ENCODE measurements around the gene EFL1. TPM values are rescaled to one million over a fixed set of nuclear protein-coding genes. Genes with fewer than 3 reads are reported as not detected.

The EFL1 gene
- total and polyA plus RNA-seq, 2 of the 8 experiments (the other 6 are each of a cell fraction or from before 2014, with no cell fraction given), result 10.8 to 31.5 TPM

DNA sequence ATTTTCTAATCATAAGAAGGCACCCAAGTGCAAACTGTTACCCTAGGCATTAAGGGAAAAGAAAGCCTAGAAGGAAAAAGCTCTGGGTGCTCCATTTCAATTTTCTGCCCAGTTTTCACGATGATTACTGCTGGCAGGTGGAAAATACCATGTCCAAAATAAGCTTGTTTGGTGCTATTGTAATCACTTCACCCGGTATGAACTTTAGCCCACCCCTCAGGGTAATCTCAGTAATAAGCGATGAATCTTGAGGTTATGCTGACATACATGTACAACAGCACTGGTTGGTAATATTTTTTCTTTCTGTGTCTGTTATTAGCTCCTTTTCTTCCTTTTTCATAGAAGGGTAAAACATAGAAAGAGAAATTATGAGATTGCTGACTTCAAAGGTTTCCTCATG lies 128.1 kb downstream of the EFL1 start (continued):
- TF ChIP-seq, protein P1, sequence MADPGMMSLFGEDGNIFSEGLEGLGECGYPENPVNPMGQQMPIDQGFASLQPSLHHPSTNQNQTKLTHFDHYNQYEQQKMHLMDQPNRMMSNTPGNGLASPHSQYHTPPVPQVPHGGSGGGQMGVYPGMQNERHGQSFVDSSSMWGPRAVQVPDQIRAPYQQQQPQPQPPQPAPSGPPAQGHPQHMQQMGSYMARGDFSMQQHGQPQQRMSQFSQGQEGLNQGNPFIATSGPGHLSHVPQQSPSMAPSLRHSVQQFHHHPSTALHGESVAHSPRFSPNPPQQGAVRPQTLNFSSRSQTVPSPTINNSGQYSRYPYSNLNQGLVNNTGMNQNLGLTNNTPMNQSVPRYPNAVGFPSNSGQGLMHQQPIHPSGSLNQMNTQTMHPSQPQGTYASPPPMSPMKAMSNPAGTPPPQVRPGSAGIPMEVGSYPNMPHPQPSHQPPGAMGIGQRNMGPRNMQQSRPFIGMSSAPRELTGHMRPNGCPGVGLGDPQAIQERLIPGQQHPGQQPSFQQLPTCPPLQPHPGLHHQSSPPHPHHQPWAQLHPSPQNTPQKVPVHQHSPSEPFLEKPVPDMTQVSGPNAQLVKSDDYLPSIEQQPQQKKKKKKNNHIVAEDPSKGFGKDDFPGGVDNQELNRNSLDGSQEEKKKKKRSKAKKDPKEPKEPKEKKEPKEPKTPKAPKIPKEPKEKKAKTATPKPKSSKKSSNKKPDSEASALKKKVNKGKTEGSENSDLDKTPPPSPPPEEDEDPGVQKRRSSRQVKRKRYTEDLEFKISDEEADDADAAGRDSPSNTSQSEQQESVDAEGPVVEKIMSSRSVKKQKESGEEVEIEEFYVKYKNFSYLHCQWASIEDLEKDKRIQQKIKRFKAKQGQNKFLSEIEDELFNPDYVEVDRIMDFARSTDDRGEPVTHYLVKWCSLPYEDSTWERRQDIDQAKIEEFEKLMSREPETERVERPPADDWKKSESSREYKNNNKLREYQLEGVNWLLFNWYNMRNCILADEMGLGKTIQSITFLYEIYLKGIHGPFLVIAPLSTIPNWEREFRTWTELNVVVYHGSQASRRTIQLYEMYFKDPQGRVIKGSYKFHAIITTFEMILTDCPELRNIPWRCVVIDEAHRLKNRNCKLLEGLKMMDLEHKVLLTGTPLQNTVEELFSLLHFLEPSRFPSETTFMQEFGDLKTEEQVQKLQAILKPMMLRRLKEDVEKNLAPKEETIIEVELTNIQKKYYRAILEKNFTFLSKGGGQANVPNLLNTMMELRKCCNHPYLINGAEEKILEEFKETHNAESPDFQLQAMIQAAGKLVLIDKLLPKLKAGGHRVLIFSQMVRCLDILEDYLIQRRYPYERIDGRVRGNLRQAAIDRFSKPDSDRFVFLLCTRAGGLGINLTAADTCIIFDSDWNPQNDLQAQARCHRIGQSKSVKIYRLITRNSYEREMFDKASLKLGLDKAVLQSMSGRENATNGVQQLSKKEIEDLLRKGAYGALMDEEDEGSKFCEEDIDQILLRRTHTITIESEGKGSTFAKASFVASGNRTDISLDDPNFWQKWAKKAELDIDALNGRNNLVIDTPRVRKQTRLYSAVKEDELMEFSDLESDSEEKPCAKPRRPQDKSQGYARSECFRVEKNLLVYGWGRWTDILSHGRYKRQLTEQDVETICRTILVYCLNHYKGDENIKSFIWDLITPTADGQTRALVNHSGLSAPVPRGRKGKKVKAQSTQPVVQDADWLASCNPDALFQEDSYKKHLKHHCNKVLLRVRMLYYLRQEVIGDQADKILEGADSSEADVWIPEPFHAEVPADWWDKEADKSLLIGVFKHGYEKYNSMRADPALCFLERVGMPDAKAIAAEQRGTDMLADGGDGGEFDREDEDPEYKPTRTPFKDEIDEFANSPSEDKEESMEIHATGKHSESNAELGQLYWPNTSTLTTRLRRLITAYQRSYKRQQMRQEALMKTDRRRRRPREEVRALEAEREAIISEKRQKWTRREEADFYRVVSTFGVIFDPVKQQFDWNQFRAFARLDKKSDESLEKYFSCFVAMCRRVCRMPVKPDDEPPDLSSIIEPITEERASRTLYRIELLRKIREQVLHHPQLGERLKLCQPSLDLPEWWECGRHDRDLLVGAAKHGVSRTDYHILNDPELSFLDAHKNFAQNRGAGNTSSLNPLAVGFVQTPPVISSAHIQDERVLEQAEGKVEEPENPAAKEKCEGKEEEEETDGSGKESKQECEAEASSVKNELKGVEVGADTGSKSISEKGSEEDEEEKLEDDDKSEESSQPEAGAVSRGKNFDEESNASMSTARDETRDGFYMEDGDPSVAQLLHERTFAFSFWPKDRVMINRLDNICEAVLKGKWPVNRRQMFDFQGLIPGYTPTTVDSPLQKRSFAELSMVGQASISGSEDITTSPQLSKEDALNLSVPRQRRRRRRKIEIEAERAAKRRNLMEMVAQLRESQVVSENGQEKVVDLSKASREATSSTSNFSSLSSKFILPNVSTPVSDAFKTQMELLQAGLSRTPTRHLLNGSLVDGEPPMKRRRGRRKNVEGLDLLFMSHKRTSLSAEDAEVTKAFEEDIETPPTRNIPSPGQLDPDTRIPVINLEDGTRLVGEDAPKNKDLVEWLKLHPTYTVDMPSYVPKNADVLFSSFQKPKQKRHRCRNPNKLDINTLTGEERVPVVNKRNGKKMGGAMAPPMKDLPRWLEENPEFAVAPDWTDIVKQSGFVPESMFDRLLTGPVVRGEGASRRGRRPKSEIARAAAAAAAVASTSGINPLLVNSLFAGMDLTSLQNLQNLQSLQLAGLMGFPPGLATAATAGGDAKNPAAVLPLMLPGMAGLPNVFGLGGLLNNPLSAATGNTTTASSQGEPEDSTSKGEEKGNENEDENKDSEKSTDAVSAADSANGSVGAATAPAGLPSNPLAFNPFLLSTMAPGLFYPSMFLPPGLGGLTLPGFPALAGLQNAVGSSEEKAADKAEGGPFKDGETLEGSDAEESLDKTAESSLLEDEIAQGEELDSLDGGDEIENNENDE (IDR thresholded peaks at IDR 0.05; ENCODE audit: insufficient replicate concordance, low read length), result no peak
- TF ChIP-seq EP300 (IDR thresholded peaks at IDR 0.05; ENCODE audit: borderline replicate concordance in 1 of 2, low read depth in 2 of 2, low read length in 2 of 2) (no peak), EGR1 (IDR thresholded peaks at IDR 0.05; ENCODE audit: borderline replicate concordance, low read depth, low read length) (no peak), ASH2L (IDR thresholded peaks at IDR 0.05; ENCODE audit: low read length) (no peak), TBP (IDR thresholded peaks at IDR 0.05; ENCODE audit: low read depth, low read length) (no peak), TEAD4 (IDR thresholded peaks at IDR 0.05; ENCODE audit: low read depth, low read length) (no peak), JUN (IDR thresholded peaks at IDR 0.05; ENCODE audit: low read depth, low read length) (no peak), CBX5 (IDR thresholded peaks at IDR 0.05; ENCODE audit: low read depth, low read length) (no peak), POU5F1 (IDR thresholded peaks at IDR 0.05; ENCODE audit: low read depth, low read length) (no peak), SP4 (IDR thresholded peaks at IDR 0.05; ENCODE audit: low read length) (no peak), FOSL1 (IDR thresholded peaks at IDR 0.05; ENCODE audit: insufficient read depth, low read depth, low read length) (no peak), ZNF274 (IDR thresholded peaks at IDR 0.05; ENCODE audit: borderline replicate concordance, extremely low read depth, low read length) (no peak)
